Mammary epithelial cell (primary cell): ENCODE data around the gene CYB561A3.

Source experiments
- CTCF ChIP-seq, 2 donors: IDR thresholded peaks in 1 of 2; conservative IDR thresholded peaks in 1 of 2; 2 replicates each; pipeline ENCODE4 v1.5.1; 2011 to 2012; ENCODE audit warnings: inconsistent platforms in 2 of 2, low read length in 2 of 2, mild to moderate bottlenecking in 2 of 2, control low read depth in 1 of 2, low read depth in 1 of 2; ENCODE audit not compliant: insufficient read depth in 1 of 2; ENCODE audit errors: extremely low read depth in 1 of 2
- EZH2 ChIP-seq: IDR thresholded peaks from 2 replicates; pipeline ENCODE4 v1.6.1; 2012; ENCODE audit warnings: low read length, inconsistent platforms, borderline replicate concordance

GRCh38 chr11:61303725-61304124, 58.0 kb downstream of the CYB561A3 start:
- TF ChIP-seq CTCF (conservative IDR thresholded peaks at IDR 0.05 in 1 of 2, IDR thresholded peaks at IDR 0.05 in 1 of 2; ENCODE audit: extremely low read depth in 1 of 2, insufficient read depth in 1 of 2, low read depth in 1 of 2, low read length in 2 of 2) (no peak), EZH2 (no peak)
